CD4-positive, alpha-beta memory T cell (primary cell): ENCODE results near the gene CD69. TPM values are rescaled to one million over a fixed set of nuclear protein-coding genes. Genes with fewer than 3 reads are reported as not detected.

Experiments
- polyA plus RNA-seq, 2 donors: library from polyadenylated mRNA; unstranded; fragments of 300-500 nt; fragmentation: Illumina TruSeq; gene quantifications; one replicate each; pipeline ENCODE4 v1.2.3, GENCODE V29; 2021
- total RNA-seq, 2 experiments: library from RNA; stranded (reverse); gene quantifications; one replicate each; pipeline ENCODE4 v1.2.3, GENCODE V29; 2021

Gene CD69
- total and polyA plus RNA-seq, 4 experiments from 2014 or later: 31.0 to 1,121 (median 90.3) TPM

Other genes with a start within 250 kb of the CD69 start
- gene KLRB1, start 153.0 kb downstream of the CD69 start, total RNA-seq: 10 to 100 TPM; 62.2 to 63.2 TPM
- gene KLRB1, start 153.0 kb downstream of the CD69 start, polyA plus RNA-seq: 100 to 1,000 TPM; 133 to 196 TPM
- gene CLEC2D, start 91.2 kb downstream of the CD69 start, total RNA-seq: 100 to 1,000 TPM; 294 to 297 TPM
- 100 to 1,000 TPM; 241 to 288 TPM for gene CLEC2D, start 91.2 kb downstream of the CD69 start, polyA plus RNA-seq
- gene CLECL1, start 27.8 kb downstream of the CD69 start, total RNA-seq: 1 to 10 TPM; 7.2 to 8.6 TPM
- gene CLECL1, start 27.8 kb downstream of the CD69 start, polyA plus RNA-seq: 1 to 10 TPM; 4.3 to 7.5 TPM
- under 1 TPM; 0.28 to 0.49 TPM for gene KLRF1, start 66.6 kb upstream of the CD69 start, total RNA-seq
- 1 to 10 TPM in 1 of 2 donors, under 1 TPM in 1; 0.30 to 1.1 TPM for gene KLRF1, start 66.6 kb upstream of the CD69 start, polyA plus RNA-seq
- gene CLEC2B, start 108.5 kb upstream of the CD69 start, total RNA-seq: 10 to 100 TPM; 72.5 to 74.6 TPM
- gene CLEC2B, start 108.5 kb upstream of the CD69 start, polyA plus RNA-seq: 10 to 100 TPM; 42.2 to 79.8 TPM
- gene KLRF2, start 120.6 kb upstream of the CD69 start, total RNA-seq: not detected
- not detected for gene KLRF2, start 120.6 kb upstream of the CD69 start, polyA plus RNA-seq
- gene CLEC2A, start 171.5 kb upstream of the CD69 start, total RNA-seq: not detected
- gene CLEC2A, start 171.5 kb upstream of the CD69 start, polyA plus RNA-seq: not detected
- under 1 TPM in 1 of 2 experiments, not detected in 1; 0.22 TPM for gene CLEC12A, start 210.5 kb upstream of the CD69 start, total RNA-seq
- not detected for gene CLEC12A, start 210.5 kb upstream of the CD69 start, polyA plus RNA-seq
- gene CLEC1B, start 238.2 kb upstream of the CD69 start, total RNA-seq: not detected
- not detected for gene CLEC1B, start 238.2 kb upstream of the CD69 start, polyA plus RNA-seq
- not detected for gene CLEC12B, start 249.7 kb upstream of the CD69 start, total RNA-seq
- not detected for gene CLEC12B, start 249.7 kb upstream of the CD69 start, polyA plus RNA-seq